Epithelial cell of esophagus (primary cell): ENCODE results near the gene SNX20.

ENCODE experiments used
- DNase-seq: peaks from one replicate; pipeline ENCODE4 v3.0.0; 2010; ENCODE audit warnings: low read depth
- H3K4me3 ChIP-seq: 2 replicates; pipeline ENCODE4 v1.5.1; 2011; ENCODE audit warnings: mild to moderate bottlenecking, low read length, control low read depth
- CTCF ChIP-seq: IDR thresholded peaks from 2 replicates; pipeline ENCODE4 v1.5.1; 2011; ENCODE audit warnings: low read depth, mild to moderate bottlenecking, low read length, control low read depth, inconsistent platforms; ENCODE audit not compliant: insufficient read depth; ENCODE audit errors: missing control alignments

Gene SNX20

GRCh38 chr16:50667497-50668367 lies 13.4 kb downstream of the SNX20 start:
- H3K4me3 ChIP-seq = no peak overlapping the region
- DNase-seq = peak; percentile 32
- peak; percentile 33 for TF ChIP-seq CTCF

- no peak for TF ChIP-seq CTCF
- no peak for DNase-seq
- no peak overlapping the region for H3K4me3 ChIP-seq
These were observed 14.2 kb downstream of the SNX20 start for GRCh38 chr16:50666658-50667496.

GRCh38 chr16:50665128-50665878 lies 15.8 kb downstream of the SNX20 start:
- DNase-seq = peak; percentile 62
- peak overlapping the region; percentile 45 for H3K4me3 ChIP-seq
- peak; percentile 88 for TF ChIP-seq CTCF

- H3K4me3 ChIP-seq = no peak overlapping the region
- TF ChIP-seq CTCF = no peak
- no peak for DNase-seq
These were observed 16.8 kb downstream of the SNX20 start for GRCh38 chr16:50664270-50664669.

GRCh38 chr16:50662306-50662940 lies 18.7 kb downstream of the SNX20 start:
- no peak for TF ChIP-seq CTCF
- no peak overlapping the region for H3K4me3 ChIP-seq
- DNase-seq = no peak

GRCh38 chr16:50659806-50660205 lies 21.3 kb downstream of the SNX20 start:
- TF ChIP-seq CTCF = no peak
- DNase-seq = no peak
- no peak overlapping the region for H3K4me3 ChIP-seq
